Measurements from ENCODE around the gene ZNF292.
"Not testable (repeated sequence)": the region's sequence is repeated elsewhere in the genome, so short reads cannot be mapped to it uniquely, and the experiment has no call there.

The ZNF292 gene

GRCh38 chr6:87164506-87164905 lies 9.1 kb downstream of the ZNF292 start:
- DNase-seq = no peak

- DNase-seq = no peak
Measured at GRCh38 chr6:87165185-87165584, 9.8 kb downstream of the ZNF292 start.

- DNase-seq = no peak
Measured at GRCh38 chr6:87171938-87172633, 16.7 kb downstream of the ZNF292 start.

GRCh38 chr6:87174078-87174579 lies 18.8 kb downstream of the ZNF292 start:
- DNase-seq = no peak

GRCh38 chr6:87176493-87176892 lies 21.1 kb downstream of the ZNF292 start:
- DNase-seq = no peak

GRCh38 chr6:87180105-87180728 lies 24.9 kb downstream of the ZNF292 start:
- DNase-seq = no peak

- no peak for DNase-seq
Measured at GRCh38 chr6:87181903-87182302, 26.5 kb downstream of the ZNF292 start.

GRCh38 chr6:87182321-87182720 lies 27.0 kb downstream of the ZNF292 start:
- DNase-seq = no peak

GRCh38 chr6:87182940-87183339 lies 27.6 kb downstream of the ZNF292 start:
- no peak for DNase-seq

GRCh38 chr6:87183687-87184086 lies 28.3 kb downstream of the ZNF292 start:
- DNase-seq = no peak

- no peak for DNase-seq
Measured at GRCh38 chr6:87184762-87185250, 29.4 kb downstream of the ZNF292 start.

- DNase-seq = no peak
Measured at GRCh38 chr6:87196275-87196842, 41.0 kb downstream of the ZNF292 start.

- no peak for DNase-seq
Measured at GRCh38 chr6:87197547-87197946, 42.2 kb downstream of the ZNF292 start.

- DNase-seq = not testable (repeated sequence)
Measured at GRCh38 chr6:87198022-87198810, 42.9 kb downstream of the ZNF292 start.

- DNase-seq = no peak
Measured at GRCh38 chr6:87199787-87200186, 44.4 kb downstream of the ZNF292 start.

- DNase-seq = no peak
Measured at GRCh38 chr6:87200469-87201175, 45.3 kb downstream of the ZNF292 start.

- DNase-seq = no peak
Measured at GRCh38 chr6:87203448-87204023, 48.2 kb downstream of the ZNF292 start.

GRCh38 chr6:87209812-87210211 lies 54.4 kb downstream of the ZNF292 start:
- DNase-seq = no peak

- DNase-seq = no peak
Measured at GRCh38 chr6:87210979-87211378, 55.6 kb downstream of the ZNF292 start.

GRCh38 chr6:87212596-87212995 lies 57.2 kb downstream of the ZNF292 start:
- DNase-seq = no peak

- no peak for DNase-seq
Measured at GRCh38 chr6:87213364-87213763, 58.0 kb downstream of the ZNF292 start.

GRCh38 chr6:87214831-87215230 lies 59.5 kb downstream of the ZNF292 start:
- DNase-seq = no peak

Data from right forelimb (tissue), 1 donor.